HG03378 (cell line): Measurements from ENCODE around the gene CCDC121.
A peak's percentile ranks its signal among the peaks of the same experiment; 100 is the strongest.
"Not testable (repeated sequence)": the region's sequence is repeated elsewhere in the genome, so short reads cannot be mapped to it uniquely, and the experiment has no call there.

ENCODE experiments used
- ATAC-seq: cut with Tn5 transposase; IDR thresholded peaks from one replicate; pipeline ENCODE4 v1.9.1; 2021; ENCODE audit warnings: mild to moderate bottlenecking, moderate library complexity; ENCODE audit not compliant: unreplicated experiment

Gene CCDC121

GRCh38 chr2:27638037-27638637, 9.3 kb upstream of the CCDC121 start:
- no peak for ATAC-seq

GRCh38 chr2:27636766-27637165, 8.0 kb upstream of the CCDC121 start:
- ATAC-seq: no peak

- no peak for ATAC-seq
Observed at GRCh38 chr2:27634291-27634690, 5.5 kb upstream of the CCDC121 start.

GRCh38 chr2:27630257-27630656, 1.4 kb upstream of the CCDC121 start:
- not testable (repeated sequence) for ATAC-seq

GRCh38 chr2:27627963-27628766, 647 bp downstream of the CCDC121 start:
- peak; percentile 20 for ATAC-seq

GRCh38 chr2:27626921-27627320, 1.9 kb downstream of the CCDC121 start:
- ATAC-seq: not testable (repeated sequence)

GRCh38 chr2:27626323-27626722, 2.5 kb downstream of the CCDC121 start:
- ATAC-seq: not testable (repeated sequence)

GRCh38 chr2:27624943-27625342, 3.9 kb downstream of the CCDC121 start:
- no peak for ATAC-seq

- no peak for ATAC-seq
Observed at GRCh38 chr2:27622921-27623384, 5.9 kb downstream of the CCDC121 start.

GRCh38 chr2:27621524-27621923, 7.3 kb downstream of the CCDC121 start:
- ATAC-seq: no peak

GRCh38 chr2:27615316-27615715, 13.5 kb downstream of the CCDC121 start:
- no peak for ATAC-seq

- ATAC-seq: no peak
Observed at GRCh38 chr2:27613985-27614384, 14.8 kb downstream of the CCDC121 start.

GRCh38 chr2:27606611-27607010, 22.2 kb downstream of the CCDC121 start:
- ATAC-seq: no peak

GRCh38 chr2:27596627-27597026, 32.2 kb downstream of the CCDC121 start:
- ATAC-seq: no peak

- not testable (repeated sequence) for ATAC-seq
Observed at GRCh38 chr2:27595412-27595811, 33.4 kb downstream of the CCDC121 start.

GRCh38 chr2:27594020-27594703, 34.6 kb downstream of the CCDC121 start:
- ATAC-seq: not testable (repeated sequence)

- ATAC-seq: no peak
Observed at GRCh38 chr2:27593240-27593639, 35.6 kb downstream of the CCDC121 start.

- no peak for ATAC-seq
Observed at GRCh38 chr2:27591745-27592144, 37.1 kb downstream of the CCDC121 start.

- ATAC-seq: no peak
Observed at GRCh38 chr2:27588308-27588707, 40.5 kb downstream of the CCDC121 start.

GRCh38 chr2:27587025-27587424, 41.8 kb downstream of the CCDC121 start:
- ATAC-seq: no peak

GRCh38 chr2:27584597-27584996, 44.2 kb downstream of the CCDC121 start:
- no peak for ATAC-seq
